GM18499 (cell line): ENCODE results near the gene FBXO36.
"Not testable (repeated sequence)": the region's sequence is repeated elsewhere in the genome, so short reads cannot be mapped to it uniquely, and the experiment has no call there.

Source experiments
- ATAC-seq: cut with Tn5 transposase; IDR thresholded peaks from one replicate; pipeline ENCODE4 v1.9.1; 2021; ENCODE audit warnings: moderate number of reproducible peaks; ENCODE audit not compliant: insufficient read depth, unreplicated experiment

Gene FBXO36

GRCh38 chr2:229956491-229956890 lies 34.2 kb downstream of the FBXO36 start:
- ATAC-seq = no peak

- not testable (repeated sequence) for ATAC-seq
Observed at GRCh38 chr2:229963596-229963995, 41.3 kb downstream of the FBXO36 start.

- no peak for ATAC-seq
Observed at GRCh38 chr2:229969921-229970320, 47.6 kb downstream of the FBXO36 start.

GRCh38 chr2:229970406-229970805 lies 48.1 kb downstream of the FBXO36 start:
- ATAC-seq = no peak

GRCh38 chr2:229971298-229971790 lies 49.0 kb downstream of the FBXO36 start:
- ATAC-seq = no peak

GRCh38 chr2:229974266-229974665 lies 52.0 kb downstream of the FBXO36 start:
- no peak for ATAC-seq

- no peak for ATAC-seq
Observed at GRCh38 chr2:229980431-229981184, 58.3 kb downstream of the FBXO36 start.

- ATAC-seq = no peak
Observed at GRCh38 chr2:229993236-229993635, 70.9 kb downstream of the FBXO36 start.

GRCh38 chr2:229996320-229996719 lies 74.0 kb downstream of the FBXO36 start:
- no peak for ATAC-seq

- no peak for ATAC-seq
Observed at GRCh38 chr2:229997565-229997964, 75.3 kb downstream of the FBXO36 start.

- peak; percentile 92 for ATAC-seq
Observed at GRCh38 chr2:230000118-230000841, 78.0 kb downstream of the FBXO36 start.

- no peak for ATAC-seq
Observed at GRCh38 chr2:230007931-230008707, 85.8 kb downstream of the FBXO36 start.

- ATAC-seq = no peak
Observed at GRCh38 chr2:230008708-230009066, 86.4 kb downstream of the FBXO36 start.

- no peak for ATAC-seq
Observed at GRCh38 chr2:230010501-230010900, 88.2 kb downstream of the FBXO36 start.

- ATAC-seq = no peak
Observed at GRCh38 chr2:230011617-230012016, 89.3 kb downstream of the FBXO36 start.

GRCh38 chr2:230012267-230012884 lies 90.1 kb downstream of the FBXO36 start:
- ATAC-seq = no peak

- ATAC-seq = no peak
Observed at GRCh38 chr2:230016844-230017243, 94.5 kb downstream of the FBXO36 start.

GRCh38 chr2:230018153-230018552 lies 95.8 kb downstream of the FBXO36 start:
- ATAC-seq = no peak

- no peak for ATAC-seq
Observed at GRCh38 chr2:230019742-230020141, 97.4 kb downstream of the FBXO36 start.

GRCh38 chr2:230023313-230023712 lies 101.0 kb downstream of the FBXO36 start:
- ATAC-seq = no peak
